Mesothelial cell of epicardium (in vitro differentiated cells): ENCODE results near the gene RNU6-1. TPM values are rescaled to one million over a fixed set of nuclear protein-coding genes. Genes with fewer than 3 reads are reported as not detected.

ENCODE experiments used
- DNase-seq, 2 experiments: peaks; one replicate each; pipeline ENCODE4 v3.0.0; 2021; ENCODE audit warnings: low spot score in 2 of 2; ENCODE audit not compliant: unreplicated experiment in 2 of 2
- H3K27ac Mint-ChIP-seq: 2 replicates; pipeline ENCODE4 v1.8.0; 2021; ENCODE audit warnings: mixed read lengths
- H3K27me3 Mint-ChIP-seq: 2 replicates; pipeline ENCODE4 v1.8.0; 2021; ENCODE audit warnings: low read depth, mixed read lengths
- H3K36me3 Mint-ChIP-seq: 2 replicates; pipeline ENCODE4 v1.8.0; 2021; ENCODE audit warnings: mixed read lengths
- H3K4me1 Mint-ChIP-seq: 2 replicates; pipeline ENCODE4 v1.8.0; 2021; ENCODE audit warnings: mixed read lengths
- H3K4me3 Mint-ChIP-seq: 2 replicates; pipeline ENCODE4 v1.8.0; 2021; ENCODE audit warnings: mild to moderate bottlenecking, moderate library complexity, mixed read lengths
- H3K9me3 Mint-ChIP-seq: 2 replicates; pipeline ENCODE4 v1.8.0; 2021; ENCODE audit warnings: mixed read lengths
- CTCF ChIP-seq: fragments of 200-600 bp; sonication (generic); IDR thresholded peaks from one replicate; pipeline ENCODE4 v1.5.0; 2021; ENCODE audit warnings: antibody characterized with exemption; ENCODE audit not compliant: unreplicated experiment
- total RNA-seq: library from RNA; stranded (reverse); gene quantifications from 3 replicates; pipeline ENCODE4 v1.2.1, GENCODE V29; 2021

The RNU6-1 gene
- total RNA-seq, 1 donor from 2014 or later = not detected

- peaks cover 18% of the 10 kb centered on the region for H3K4me1 Mint-ChIP-seq
- H3K27ac Mint-ChIP-seq = no peak overlapping the region
- peaks cover 16% of the 10 kb centered on the region for H3K36me3 Mint-ChIP-seq
- no peak for TF ChIP-seq CTCF
- peaks cover 15% of the 10 kb centered on the region for H3K9me3 Mint-ChIP-seq
- DNase-seq = no peak
- peaks cover 1% of the 10 kb centered on the region for H3K27me3 Mint-ChIP-seq
- no peak overlapping the region for H3K4me3 Mint-ChIP-seq
Observed at GRCh38 chr15:67796196-67797127, 43.4 kb downstream of the RNU6-1 start.

- peaks cover 17% of the 10 kb centered on the region for H3K4me1 Mint-ChIP-seq
- no peak overlapping the region for H3K27ac Mint-ChIP-seq
- H3K9me3 Mint-ChIP-seq = peaks cover 15% of the 10 kb centered on the region
- H3K4me3 Mint-ChIP-seq = no peak overlapping the region
- peaks cover 16% of the 10 kb centered on the region for H3K36me3 Mint-ChIP-seq
- H3K27me3 Mint-ChIP-seq = no peaks in the 10 kb centered on the region
- DNase-seq = no peak
- TF ChIP-seq CTCF = no peak
Observed at GRCh38 chr15:67794832-67795574, 44.8 kb downstream of the RNU6-1 start.

- Mint-ChIP-seq H3K27me3 (no peaks in the 10 kb centered on the region), H3K27ac (no peak overlapping the region), H3K4me3 (no peak overlapping the region), H3K4me1 (peaks cover 8% of the 10 kb centered on the region), H3K36me3 (peaks cover 17% of the 10 kb centered on the region), H3K9me3 (peaks cover 15% of the 10 kb centered on the region)
- TF ChIP-seq CTCF = no peak
- no peak for DNase-seq
Observed at GRCh38 chr15:67792250-67792942, 47.4 kb downstream of the RNU6-1 start.

- peaks cover 8% of the 10 kb centered on the region for H3K4me1 Mint-ChIP-seq
- no peak overlapping the region for H3K4me3 Mint-ChIP-seq
- peaks cover 10% of the 10 kb centered on the region for H3K9me3 Mint-ChIP-seq
- no peaks in the 10 kb centered on the region for H3K27me3 Mint-ChIP-seq
- DNase-seq = no peak
- no peak overlapping the region for H3K27ac Mint-ChIP-seq
- TF ChIP-seq CTCF = no peak
- peaks cover 13% of the 10 kb centered on the region for H3K36me3 Mint-ChIP-seq
Observed at GRCh38 chr15:67790610-67791319, 49.1 kb downstream of the RNU6-1 start.

Other genes starting within 250 kb of the RNU6-1 start
- 0.89 to 1.1 TPM (median 1.1 TPM) in 3 replicates for gene SKOR1, start 14.5 kb downstream of the RNU6-1 start, total RNA-seq
- 68.2 to 71.1 TPM (median 69.2 TPM) in 3 replicates for gene PIAS1, start 214.3 kb upstream of the RNU6-1 start, total RNA-seq